Mesendoderm (in vitro differentiated cells): Measurements from ENCODE around the gene REX1BD.

Source experiments
- DNase-seq: peaks from one replicate; pipeline ENCODE4 v3.0.0; 2013
- H2AK5ac ChIP-seq: 2 replicates; pipeline ENCODE4 v1.6.1; 2013; ENCODE audit warnings: low read length, inconsistent platforms
- H2BK120ac ChIP-seq: 2 replicates; pipeline ENCODE4 v1.6.1; 2013; ENCODE audit warnings: low read depth, mild to moderate bottlenecking, low read length, moderate library complexity, mixed read lengths
- H2BK15ac ChIP-seq: replicated peaks from 2 replicates; pipeline ENCODE4 v1.6.1; 2013; ENCODE audit warnings: low read depth, mild to moderate bottlenecking, moderate library complexity
- H2BK5ac ChIP-seq: 2 replicates; pipeline ENCODE4 v1.6.1; 2013; ENCODE audit warnings: low read length, inconsistent platforms
- H3K18ac ChIP-seq: 2 replicates; pipeline ENCODE4 v1.6.1; 2013; ENCODE audit warnings: mild to moderate bottlenecking, low read length, mixed read lengths
- H3K23ac ChIP-seq: one replicate; pipeline ENCODE4 v1.6.1; 2013; ENCODE audit warnings: low read length
- H3K27ac ChIP-seq: 2 replicates; pipeline ENCODE4 v1.5.1; 2013; ENCODE audit warnings: low read depth, mild to moderate bottlenecking, inconsistent platforms, low read length, moderate library complexity
- H3K27me3 ChIP-seq: 2 replicates; pipeline ENCODE4 v1.6.1; 2013; ENCODE audit warnings: low read length, control low read depth, mild to moderate bottlenecking, inconsistent platforms; ENCODE audit not compliant: insufficient read depth, poor library complexity
- H3K36me3 ChIP-seq: 2 replicates; pipeline ENCODE4 v1.6.1; 2013; ENCODE audit warnings: low read length, inconsistent platforms; ENCODE audit not compliant: control insufficient read depth, insufficient read depth
- H3K4ac ChIP-seq: one replicate; pipeline ENCODE4 v1.6.1; 2013; ENCODE audit warnings: low read depth, mild to moderate bottlenecking, low read length, moderate library complexity
- H3K4me1 ChIP-seq: 2 replicates; pipeline ENCODE4 v1.6.1; 2013; ENCODE audit warnings: low read depth, low read length, inconsistent platforms; ENCODE audit not compliant: control insufficient read depth
- H3K4me2 ChIP-seq: 2 replicates; pipeline ENCODE4 v1.6.1; 2013; ENCODE audit warnings: low read length
- H3K4me3 ChIP-seq: 2 replicates; pipeline ENCODE4 v1.5.1; 2013; ENCODE audit warnings: mild to moderate bottlenecking, low read length
- H3K56ac ChIP-seq: one replicate; pipeline ENCODE4 v1.6.1; 2013; ENCODE audit warnings: low read length
- H3K79me1 ChIP-seq: 2 replicates; pipeline ENCODE4 v1.6.1; 2013; ENCODE audit warnings: low read length, inconsistent platforms
- H3K79me2 ChIP-seq: 2 replicates; pipeline ENCODE4 v1.6.1; 2013; ENCODE audit warnings: mild to moderate bottlenecking, low read length; ENCODE audit not compliant: control insufficient read depth, insufficient read depth
- H3K9ac ChIP-seq: 2 replicates; pipeline ENCODE4 v1.6.1; 2013; ENCODE audit warnings: low read length, inconsistent platforms
- H4K5ac ChIP-seq: one replicate; pipeline ENCODE4 v1.6.1; 2013; ENCODE audit warnings: low read length
- H4K8ac ChIP-seq: one replicate; pipeline ENCODE4 v1.6.1; 2013; ENCODE audit warnings: low read depth, mild to moderate bottlenecking, control low read depth, low read length, moderate library complexity
- WGBS: extraction: QIAGEN DNeasy Blood & Tissue Kit; methylation state at CpG from one replicate; pipeline ENCODE4 v1.1.7; 2013; ENCODE audit warnings: low lambda C conversion rate, missing lambda C conversion rate; ENCODE audit not compliant: insufficient coverage; ENCODE audit errors: extremely low coverage; 5-methylcytosine and 5-hydroxymethylcytosine counted together

The REX1BD gene

GRCh38 chr19:18605546-18606280 lies 17.1 kb downstream of the REX1BD start:
- Histone ChIP-seq H3K23ac (peak overlapping the region; percentile 31), H3K4me1 (peaks cover 5% of the 10 kb centered on the region), H3K79me2 (no peaks in the 10 kb centered on the region), H3K18ac (no peak overlapping the region), H3K27me3 (peaks cover 38% of the 10 kb centered on the region), H2BK120ac (no peak overlapping the region), H2AK5ac (no peak overlapping the region), H2BK15ac (no peak overlapping the region), H4K5ac (no peak overlapping the region), H3K4me2 (peak overlapping the region; percentile 24), H3K79me1 (no peaks in the 10 kb centered on the region), H3K56ac (peak overlapping the region; percentile 74), H2BK5ac (no peak overlapping the region), H3K4ac (peak overlapping the region; percentile 25), H3K9ac (peak overlapping the region; percentile 42), H4K8ac (no peak overlapping the region), H3K36me3 (no peaks in the 10 kb centered on the region), H3K27ac (no peak overlapping the region), H3K4me3 (no peak overlapping the region)
- DNase-seq = no peak
- WGBS = no CpG with 5 or more reads among the region's 65 CpGs

- H3K18ac ChIP-seq = peak within 1 kb of the TSS; percentile 24
Observed at GRCh38 chr19:18606281-18607225, 18.0 kb downstream of the REX1BD start, which contains the start of gene CRLF1. Gene CRLF1 (minus strand): TSS chr19:18606799. CDS start chr19:18606656, 143 bp downstream.

GRCh38 chr19:18607226-18608101 lies 18.9 kb downstream of the REX1BD start:
- H3K23ac ChIP-seq = no peak overlapping the region
- no peak overlapping the region for H4K5ac ChIP-seq
- H3K4me2 ChIP-seq = peak overlapping the region; percentile 44
- H3K9ac ChIP-seq = peak overlapping the region; percentile 54
- peaks cover 9% of the 10 kb centered on the region for H3K4me1 ChIP-seq
- H2BK120ac ChIP-seq = no peak overlapping the region
- no peak overlapping the region for H2AK5ac ChIP-seq
- no peak overlapping the region for H3K27ac ChIP-seq
- peaks cover 49% of the 10 kb centered on the region for H3K27me3 ChIP-seq
- WGBS = no CpG with 5 or more reads among the region's 68 CpGs
- H3K79me2 ChIP-seq = no peaks in the 10 kb centered on the region
- no peak overlapping the region for H4K8ac ChIP-seq
- no peak overlapping the region for H3K4me3 ChIP-seq
- no peaks in the 10 kb centered on the region for H3K79me1 ChIP-seq
- no peak overlapping the region for H3K18ac ChIP-seq
- DNase-seq = no peak
- no peak overlapping the region for H3K4ac ChIP-seq
- H3K36me3 ChIP-seq = no peaks in the 10 kb centered on the region
- H3K56ac ChIP-seq = peak overlapping the region; percentile 80
- no peak overlapping the region for H2BK5ac ChIP-seq
- no peak overlapping the region for H2BK15ac ChIP-seq

More at GRCh38 chr19:18606281-18607225, 18.0 kb downstream of the REX1BD start, which contains the start of gene CRLF1:
- H2BK5ac ChIP-seq = no peak within 1 kb of the TSS
- peaks cover 42% of the 10 kb centered on the region for H3K27me3 ChIP-seq
- H3K23ac ChIP-seq = no peak within 1 kb of the TSS
- H2BK15ac ChIP-seq = no peak within 1 kb of the TSS
- peak within 1 kb of the TSS; percentile 25 for H3K4ac ChIP-seq
- no CpG with 5 or more reads among the region's 116 CpGs for WGBS
- H3K9ac ChIP-seq = peak within 1 kb of the TSS; percentile 54
- H3K36me3 ChIP-seq = no peaks in the 10 kb centered on the region
- H3K79me1 ChIP-seq = no peaks in the 10 kb centered on the region
- no peak within 1 kb of the TSS for H2AK5ac ChIP-seq
- H3K4me2 ChIP-seq = peak within 1 kb of the TSS; percentile 46
- peak within 1 kb of the TSS; percentile 80 for H3K56ac ChIP-seq
- H3K4me3 ChIP-seq = no peak within 1 kb of the TSS
- no peak within 1 kb of the TSS for H3K27ac ChIP-seq
- no peak for DNase-seq
- no peaks in the 10 kb centered on the region for H3K79me2 ChIP-seq
- H4K8ac ChIP-seq = no peak within 1 kb of the TSS
- no peak within 1 kb of the TSS for H4K5ac ChIP-seq
- no peak within 1 kb of the TSS for H2BK120ac ChIP-seq
- peaks cover 9% of the 10 kb centered on the region for H3K4me1 ChIP-seq

- Histone ChIP-seq H3K27ac (no peak overlapping the region), H3K79me1 (no peaks in the 10 kb centered on the region), H3K36me3 (no peaks in the 10 kb centered on the region), H3K56ac (no peak overlapping the region), H3K18ac (no peak overlapping the region), H3K23ac (peak overlapping the region; percentile 66), H2BK5ac (no peak overlapping the region), H3K27me3 (peaks cover 57% of the 10 kb centered on the region), H2AK5ac (peak overlapping the region; percentile 65), H3K4ac (no peak overlapping the region), H3K79me2 (no peaks in the 10 kb centered on the region), H3K9ac (no peak overlapping the region), H4K5ac (no peak overlapping the region), H2BK15ac (no peak overlapping the region), H4K8ac (no peak overlapping the region), H2BK120ac (no peak overlapping the region), H3K4me2 (no peak overlapping the region), H3K4me3 (no peak overlapping the region), H3K4me1 (peaks cover 9% of the 10 kb centered on the region)
- WGBS = no CpG with 5 or more reads among the region's 5 CpGs
- DNase-seq = no peak
Observed at GRCh38 chr19:18608102-18608804, 19.7 kb downstream of the REX1BD start.
